Progenitor cell of endocrine pancreas (in vitro differentiated cells): ENCODE data around the gene IGSF11. TPM values are rescaled to one million over a fixed set of nuclear protein-coding genes. Genes with fewer than 3 reads are reported as not detected.
"Not testable (repeated sequence)": the region's sequence is repeated elsewhere in the genome, so short reads cannot be mapped to it uniquely, and the experiment has no call there.

Source experiments
- DNase-seq: peaks from one replicate; pipeline ENCODE4 v3.0.0; 2021; ENCODE audit warnings: low spot score; ENCODE audit not compliant: unreplicated experiment
- H3K27ac Mint-ChIP-seq: 2 replicates; pipeline ENCODE4 v1.8.0; 2021; ENCODE audit warnings: mild to moderate bottlenecking, moderate library complexity, mixed read lengths
- H3K27me3 Mint-ChIP-seq: 2 replicates; pipeline ENCODE4 v1.8.0; 2021; ENCODE audit warnings: mixed read lengths
- H3K36me3 Mint-ChIP-seq: 2 replicates; pipeline ENCODE4 v1.8.0; 2022; ENCODE audit warnings: mixed read lengths; ENCODE audit not compliant: insufficient read depth
- H3K4me1 Mint-ChIP-seq: 2 replicates; pipeline ENCODE4 v1.8.0; 2021; ENCODE audit warnings: low read depth, mixed read lengths
- H3K4me3 Mint-ChIP-seq: 2 replicates; pipeline ENCODE4 v1.8.0; 2021; ENCODE audit warnings: low read depth, mild to moderate bottlenecking, moderate library complexity, mixed read lengths
- H3K9me3 Mint-ChIP-seq: 2 replicates; pipeline ENCODE4 v1.8.0; 2021; ENCODE audit warnings: low read depth, mixed read lengths
- total RNA-seq: library from RNA; stranded (reverse); gene quantifications from 2 replicates; pipeline ENCODE4 v1.2.1, GENCODE V29; 2021
- TF ChIP-seq, protein P1 (sequence below): fragments of 200-600 bp; sonication (generic); IDR thresholded peaks from one replicate; pipeline ENCODE4 v1.5.0; 2021; ENCODE audit warnings: antibody characterized with exemption, mild to moderate bottlenecking; ENCODE audit not compliant: unreplicated experiment

Gene IGSF11
- total RNA-seq, 1 donor from 2014 or later = 2.2 TPM

GRCh38 chr3:118981494-118982134 lies 53.0 kb downstream of the IGSF11 start:
- H3K4me1 Mint-ChIP-seq = peaks cover 4% of the 10 kb centered on the region
- H3K36me3 Mint-ChIP-seq = no peaks in the 10 kb centered on the region
- no peak overlapping the region for H3K4me3 Mint-ChIP-seq
- TF ChIP-seq, protein P1, sequence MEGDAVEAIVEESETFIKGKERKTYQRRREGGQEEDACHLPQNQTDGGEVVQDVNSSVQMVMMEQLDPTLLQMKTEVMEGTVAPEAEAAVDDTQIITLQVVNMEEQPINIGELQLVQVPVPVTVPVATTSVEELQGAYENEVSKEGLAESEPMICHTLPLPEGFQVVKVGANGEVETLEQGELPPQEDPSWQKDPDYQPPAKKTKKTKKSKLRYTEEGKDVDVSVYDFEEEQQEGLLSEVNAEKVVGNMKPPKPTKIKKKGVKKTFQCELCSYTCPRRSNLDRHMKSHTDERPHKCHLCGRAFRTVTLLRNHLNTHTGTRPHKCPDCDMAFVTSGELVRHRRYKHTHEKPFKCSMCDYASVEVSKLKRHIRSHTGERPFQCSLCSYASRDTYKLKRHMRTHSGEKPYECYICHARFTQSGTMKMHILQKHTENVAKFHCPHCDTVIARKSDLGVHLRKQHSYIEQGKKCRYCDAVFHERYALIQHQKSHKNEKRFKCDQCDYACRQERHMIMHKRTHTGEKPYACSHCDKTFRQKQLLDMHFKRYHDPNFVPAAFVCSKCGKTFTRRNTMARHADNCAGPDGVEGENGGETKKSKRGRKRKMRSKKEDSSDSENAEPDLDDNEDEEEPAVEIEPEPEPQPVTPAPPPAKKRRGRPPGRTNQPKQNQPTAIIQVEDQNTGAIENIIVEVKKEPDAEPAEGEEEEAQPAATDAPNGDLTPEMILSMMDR = no peak
- H3K27me3 Mint-ChIP-seq = peaks cover 12% of the 10 kb centered on the region
- no peak overlapping the region for H3K27ac Mint-ChIP-seq
- no peaks in the 10 kb centered on the region for H3K9me3 Mint-ChIP-seq
- DNase-seq = no peak

DNA sequence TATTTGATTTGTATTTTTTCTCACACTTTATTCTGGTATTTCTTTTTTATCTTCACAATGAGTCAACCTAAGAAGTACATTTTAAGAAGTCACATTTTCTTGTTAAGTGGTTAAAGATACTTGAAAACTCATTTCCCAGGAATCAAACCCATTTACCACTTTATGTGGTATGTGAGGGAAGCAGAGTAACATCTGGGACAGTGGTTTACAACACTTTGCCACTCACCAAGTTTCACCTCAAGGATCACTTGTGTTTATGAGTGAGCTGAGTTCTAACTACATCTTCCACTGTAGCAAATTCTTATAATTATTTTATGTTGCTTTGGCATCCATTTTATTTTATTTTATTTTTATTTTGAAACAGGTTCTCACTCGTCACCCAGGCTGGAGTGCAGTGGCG lies 53.8 kb downstream of the IGSF11 start:
- H3K36me3 Mint-ChIP-seq = no peaks in the 10 kb centered on the region
- no peak for DNase-seq
- TF ChIP-seq, protein P1 = no peak
- H3K27ac Mint-ChIP-seq = no peak overlapping the region
- peaks cover 4% of the 10 kb centered on the region for H3K4me1 Mint-ChIP-seq
- no peak overlapping the region for H3K4me3 Mint-ChIP-seq
- no peaks in the 10 kb centered on the region for H3K9me3 Mint-ChIP-seq
- peaks cover 9% of the 10 kb centered on the region for H3K27me3 Mint-ChIP-seq

DNA sequence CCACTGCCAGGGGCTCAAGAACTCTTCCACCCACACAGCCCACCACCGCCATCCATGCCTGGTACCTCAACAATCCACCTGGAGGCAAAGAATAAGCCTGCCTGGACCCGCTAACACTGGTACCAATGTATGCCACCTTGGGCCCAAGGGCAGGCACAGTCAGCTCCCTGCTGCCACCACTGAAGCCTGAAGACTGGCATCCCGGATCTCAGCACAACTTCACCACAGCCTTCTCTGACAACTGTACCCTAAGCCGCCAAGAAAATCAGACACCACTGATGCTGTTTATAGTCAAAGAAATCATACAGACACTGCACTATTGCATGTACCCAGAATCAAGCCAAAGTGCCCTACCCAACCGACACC lies 56.3 kb downstream of the IGSF11 start:
- Mint-ChIP-seq H3K36me3 (no peaks in the 10 kb centered on the region), H3K4me3 (no peak overlapping the region), H3K27ac (no peak overlapping the region), H3K4me1 (no peaks in the 10 kb centered on the region), H3K9me3 (no peaks in the 10 kb centered on the region), H3K27me3 (no peaks in the 10 kb centered on the region)
- no peak for DNase-seq
- TF ChIP-seq, protein P1 = no peak

DNA sequence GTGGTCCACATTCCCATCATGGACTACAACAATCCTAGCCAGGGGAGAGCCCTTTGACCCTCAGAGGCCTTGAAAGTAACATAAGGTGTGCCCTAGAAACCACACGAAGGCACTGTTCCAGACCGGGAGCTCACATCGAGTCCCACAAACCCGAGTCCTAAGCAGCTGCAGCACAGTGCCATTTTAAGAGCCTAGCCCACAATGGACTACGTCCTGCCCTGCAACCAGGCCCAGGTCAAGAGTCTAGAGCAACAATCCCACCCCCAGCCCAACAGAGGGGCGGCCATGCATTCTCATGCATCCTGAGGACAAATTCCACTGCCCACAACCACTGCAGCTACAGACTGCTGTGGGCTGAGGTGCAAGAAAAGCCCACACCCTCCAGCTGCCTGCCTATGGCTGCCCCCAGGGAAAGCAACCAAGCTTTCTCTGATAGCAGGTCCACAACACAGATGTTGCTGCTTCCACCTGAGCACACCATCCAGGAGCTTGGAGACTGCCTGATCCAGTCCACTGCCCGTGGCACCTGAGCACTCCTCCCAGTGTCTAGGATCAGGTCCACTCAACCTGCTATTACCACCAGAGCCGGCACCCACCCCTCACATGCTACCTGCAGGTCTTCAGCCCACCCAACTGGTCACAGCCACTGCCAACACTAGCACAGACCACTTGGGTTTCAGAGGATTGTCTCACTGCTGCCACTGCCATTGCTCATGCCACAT lies 56.8 kb downstream of the IGSF11 start:
- H3K4me1 Mint-ChIP-seq = no peaks in the 10 kb centered on the region
- no peak overlapping the region for H3K27ac Mint-ChIP-seq
- H3K27me3 Mint-ChIP-seq = no peaks in the 10 kb centered on the region
- TF ChIP-seq, protein P1 = no peak
- no peaks in the 10 kb centered on the region for H3K9me3 Mint-ChIP-seq
- DNase-seq = no peak
- no peaks in the 10 kb centered on the region for H3K36me3 Mint-ChIP-seq
- H3K4me3 Mint-ChIP-seq = no peak overlapping the region

- Mint-ChIP-seq H3K4me3 (no peak overlapping the region), H3K4me1 (no peaks in the 10 kb centered on the region), H3K27ac (no peak overlapping the region), H3K9me3 (no peaks in the 10 kb centered on the region), H3K36me3 (no peaks in the 10 kb centered on the region), H3K27me3 (no peaks in the 10 kb centered on the region)
- no peak for DNase-seq
- TF ChIP-seq, protein P1 = no peak
Measured at GRCh38 chr3:118977118-118977517, 57.5 kb downstream of the IGSF11 start.

DNA sequence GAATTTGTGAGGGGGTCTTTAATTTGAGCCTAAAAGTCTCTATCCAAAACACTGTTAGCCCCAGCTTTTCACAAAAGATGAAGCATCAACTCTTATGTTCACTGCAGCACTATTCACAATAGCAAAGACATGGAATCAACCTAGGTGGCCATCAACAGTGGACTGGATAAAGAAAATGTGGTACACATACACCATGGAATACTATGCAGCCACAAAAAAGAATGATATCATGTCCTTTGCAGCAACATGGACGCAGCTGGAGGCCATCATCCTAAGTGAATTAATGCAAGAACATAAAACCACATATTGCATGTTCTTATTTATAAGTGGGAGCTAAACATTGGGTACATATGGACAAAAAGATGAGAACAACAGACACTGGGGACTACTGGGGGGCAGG lies 59.2 kb downstream of the IGSF11 start:
- H3K27me3 Mint-ChIP-seq, H3K27ac Mint-ChIP-seq, H3K4me3 Mint-ChIP-seq: not testable (repeated sequence)

More for the DNA sequence above, 59.2 kb downstream of the IGSF11 start:
- not testable (repeated sequence) for H3K4me1 Mint-ChIP-seq, H3K36me3 Mint-ChIP-seq, DNase-seq, H3K9me3 Mint-ChIP-seq
